ENCODE data around the gene MC1R. TPM values are rescaled to one million over a fixed set of nuclear protein-coding genes. Genes with fewer than 3 reads are reported as not detected.
A peak's percentile ranks its signal among the peaks of the same experiment; 100 is the strongest.

MC1R gene
- polyA plus RNA-seq, 3 donors: 0.21 to 3.9 TPM; not detected in 1

DNA sequence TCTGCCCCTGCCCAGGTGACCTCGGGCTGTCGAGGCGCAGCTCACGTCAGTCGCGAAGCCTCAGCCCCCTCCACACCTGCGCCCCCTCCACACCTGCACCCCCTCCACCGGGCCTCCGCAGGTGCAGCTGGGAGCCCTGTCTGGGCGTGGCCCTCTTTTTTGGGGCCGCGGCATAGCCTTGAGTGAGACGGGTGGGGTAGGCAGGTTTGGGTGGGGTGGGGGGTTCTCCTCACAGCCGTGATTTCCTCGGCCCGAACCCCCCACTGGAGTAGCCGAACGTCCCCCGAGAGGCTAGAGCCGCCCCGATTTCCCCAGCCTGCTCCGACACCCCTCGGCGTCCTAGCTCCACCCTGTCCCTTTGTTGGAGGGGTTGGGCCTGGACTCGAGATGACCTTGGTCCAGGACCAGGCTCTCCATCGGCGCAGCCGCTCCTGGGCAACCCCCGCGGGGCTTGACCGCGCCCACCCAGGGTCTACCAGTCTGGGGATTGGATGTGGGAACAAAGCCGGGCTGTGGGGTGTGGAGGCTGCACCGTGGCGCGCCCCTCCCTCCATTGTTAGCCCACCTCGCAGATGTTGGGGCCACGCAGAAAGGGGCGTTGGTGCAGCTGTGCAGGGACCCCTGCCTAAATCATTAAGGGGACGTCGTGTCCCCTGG, 5.1 kb downstream of the MC1R start:
- H3K4me3 ChIP-seq (replicated peaks in 1 of 3; ENCODE audit: low read depth in 2 of 3, low read length in 3 of 3): peak overlapping the region in 1 of 3 experiments; percentile 69
- peaks cover 29 to 68% of the 10 kb centered on the region in 2 donors for H3K27me3 ChIP-seq (ENCODE audit: control insufficient read depth in 2 of 2, insufficient read depth in 2 of 2, low read length in 2 of 2)
- no peaks in the 10 kb centered on the region for H3K36me3 ChIP-seq (replicated peaks in 1 of 2; ENCODE audit: control insufficient read depth in 1 of 2, insufficient read depth in 2 of 2, low read length in 2 of 2)
- no peaks in the 10 kb centered on the region for H3K79me2 ChIP-seq (ENCODE audit: insufficient read depth, low read length)
- no peak for DNase-seq
- H3K4me1 ChIP-seq (ENCODE audit: control insufficient read depth in 1 of 2, insufficient read depth in 2 of 2, low read length in 2 of 2): peaks cover 26 to 48% of the 10 kb centered on the region in 2 donors
- Mint-ChIP-seq H3K27ac (no peak overlapping the region), H3K9me3 (peaks cover 0 to 18% (median 9%) of the 10 kb centered on the region in 7 donors), H3K36me3 (no peaks in the 10 kb centered on the region), H3K4me1 (peaks cover 23% of the 10 kb centered on the region), H3K4me3 (peak overlapping the region; percentile 39 to 58), H3K27me3 (ENCODE audit: low read depth in 3 of 3) (peaks cover 63 to 87% (median 82%) of the 10 kb centered on the region in 3 donors)
- 4% methylated on average over 22 of the region's 41 CpGs for WGBS (ENCODE audit: insufficient coverage)
- TF ChIP-seq, protein P1, sequence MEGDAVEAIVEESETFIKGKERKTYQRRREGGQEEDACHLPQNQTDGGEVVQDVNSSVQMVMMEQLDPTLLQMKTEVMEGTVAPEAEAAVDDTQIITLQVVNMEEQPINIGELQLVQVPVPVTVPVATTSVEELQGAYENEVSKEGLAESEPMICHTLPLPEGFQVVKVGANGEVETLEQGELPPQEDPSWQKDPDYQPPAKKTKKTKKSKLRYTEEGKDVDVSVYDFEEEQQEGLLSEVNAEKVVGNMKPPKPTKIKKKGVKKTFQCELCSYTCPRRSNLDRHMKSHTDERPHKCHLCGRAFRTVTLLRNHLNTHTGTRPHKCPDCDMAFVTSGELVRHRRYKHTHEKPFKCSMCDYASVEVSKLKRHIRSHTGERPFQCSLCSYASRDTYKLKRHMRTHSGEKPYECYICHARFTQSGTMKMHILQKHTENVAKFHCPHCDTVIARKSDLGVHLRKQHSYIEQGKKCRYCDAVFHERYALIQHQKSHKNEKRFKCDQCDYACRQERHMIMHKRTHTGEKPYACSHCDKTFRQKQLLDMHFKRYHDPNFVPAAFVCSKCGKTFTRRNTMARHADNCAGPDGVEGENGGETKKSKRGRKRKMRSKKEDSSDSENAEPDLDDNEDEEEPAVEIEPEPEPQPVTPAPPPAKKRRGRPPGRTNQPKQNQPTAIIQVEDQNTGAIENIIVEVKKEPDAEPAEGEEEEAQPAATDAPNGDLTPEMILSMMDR (IDR thresholded peaks at IDR 0.05): no peak
- intact Hi-C loops (cut with micrococcal nuclease): no loop called here
- peak overlapping the region; percentile 72 for H3K4me2 ChIP-seq (replicated peaks; ENCODE audit: extremely low read depth, low read length, poor library complexity, severe bottlenecking)
- H4K20me1 ChIP-seq (ENCODE audit: insufficient read depth, low read length): peaks cover 26% of the 10 kb centered on the region
- H2AFZ ChIP-seq (ENCODE audit: insufficient read depth, low read depth, low read length, poor library complexity, severe bottlenecking): peak overlapping the region; percentile 63
- H3K27ac ChIP-seq (ENCODE audit: low read depth in 1 of 2, low read length in 2 of 2): no peak overlapping the region
- H3K9ac ChIP-seq (ENCODE audit: insufficient read depth, low read length, poor library complexity, severe bottlenecking): no peak overlapping the region
- H3K9me3 ChIP-seq (replicated peaks in 1 of 2; ENCODE audit: control insufficient read depth in 1 of 2, insufficient read depth in 1 of 2, low read length in 2 of 2): peaks cover 0 to 20% of the 10 kb centered on the region in 2 donors

DNA sequence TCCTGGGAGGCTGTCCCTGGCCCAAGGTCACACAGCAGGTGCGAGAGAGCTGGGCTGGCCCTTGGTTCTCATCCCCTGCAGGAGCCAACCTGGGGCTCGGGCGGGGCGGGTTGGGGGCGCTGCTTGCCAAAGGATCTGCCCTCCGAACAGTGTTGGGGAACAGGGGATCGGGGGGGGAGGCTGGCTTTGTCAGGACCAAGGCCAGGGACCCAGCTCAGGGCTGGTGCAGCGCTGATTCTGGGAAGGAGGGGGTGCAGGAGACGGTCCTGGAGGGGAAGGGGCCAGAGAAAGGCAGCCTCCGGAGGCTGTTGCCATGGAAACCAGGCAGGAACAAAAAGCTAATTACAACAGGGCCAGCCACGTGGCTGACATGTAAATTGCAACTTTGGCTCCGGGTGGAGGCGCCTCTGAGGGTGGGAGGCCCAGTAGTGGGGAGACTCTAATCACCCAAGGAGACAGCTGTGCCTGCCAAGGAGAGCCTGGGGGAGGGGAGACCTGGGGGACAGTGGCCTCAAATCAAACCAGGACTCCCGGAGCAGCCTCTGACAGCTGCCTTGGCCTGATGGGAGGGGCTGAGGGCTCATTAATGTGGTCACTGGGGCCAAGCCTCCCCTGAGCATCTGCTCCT, 5.7 kb downstream of the MC1R start:
- Histone ChIP-seq H3K9me3 (replicated peaks in 1 of 2; ENCODE audit: control insufficient read depth in 1 of 2, insufficient read depth in 1 of 2, low read length in 2 of 2) (peaks cover 0 to 20% of the 10 kb centered on the region in 2 donors), H3K27ac (ENCODE audit: low read depth in 1 of 2, low read length in 2 of 2) (no peak overlapping the region), H3K79me2 (ENCODE audit: insufficient read depth, low read length) (no peaks in the 10 kb centered on the region), H3K4me3 (replicated peaks in 1 of 3; ENCODE audit: low read depth in 2 of 3, low read length in 3 of 3) (no peak overlapping the region), H2AFZ (ENCODE audit: insufficient read depth, low read depth, low read length, poor library complexity, severe bottlenecking) (no peak overlapping the region), H4K20me1 (ENCODE audit: insufficient read depth, low read length) (peaks cover 26% of the 10 kb centered on the region), H3K4me2 (replicated peaks; ENCODE audit: extremely low read depth, low read length, poor library complexity, severe bottlenecking) (no peak overlapping the region), H3K36me3 (replicated peaks in 1 of 2; ENCODE audit: control insufficient read depth in 1 of 2, insufficient read depth in 2 of 2, low read length in 2 of 2) (no peaks in the 10 kb centered on the region), H3K27me3 (ENCODE audit: control insufficient read depth in 2 of 2, insufficient read depth in 2 of 2, low read length in 2 of 2) (peaks cover 29 to 62% of the 10 kb centered on the region in 2 donors), H3K4me1 (ENCODE audit: control insufficient read depth in 1 of 2, insufficient read depth in 2 of 2, low read length in 2 of 2) (peaks cover 25 to 44% of the 10 kb centered on the region in 2 donors), H3K9ac (ENCODE audit: insufficient read depth, low read length, poor library complexity, severe bottlenecking) (no peak overlapping the region)
- Mint-ChIP-seq H3K9me3 (peaks cover 0 to 16% (median 7%) of the 10 kb centered on the region in 7 donors), H3K27me3 (ENCODE audit: low read depth in 3 of 3) (peaks cover 57 to 81% (median 78%) of the 10 kb centered on the region in 3 donors), H3K4me3 (peak overlapping the region; percentile 31 to 82), H3K36me3 (no peaks in the 10 kb centered on the region), H3K4me1 (peaks cover 21% of the 10 kb centered on the region), H3K27ac (no peak overlapping the region)
- TF ChIP-seq, protein P1 (IDR thresholded peaks at IDR 0.05): no peak
- peak in 1 of 3 donors; percentile 47 for DNase-seq
- 0% methylated on average over 9 of the region's 14 CpGs for WGBS (ENCODE audit: insufficient coverage)
- intact Hi-C loops (cut with micrococcal nuclease): no loop called here

All from CD14-positive monocyte (primary cell).